GM18526 (cell line): ENCODE data around the gene ROS1.

Experiments
- POLR2A ChIP-seq: IDR thresholded peaks from 3 replicates; pipeline ENCODE4 v1.6.1; 2011; ENCODE audit not compliant: insufficient read length; ENCODE audit errors: extremely low read depth

The ROS1 gene

DNA sequence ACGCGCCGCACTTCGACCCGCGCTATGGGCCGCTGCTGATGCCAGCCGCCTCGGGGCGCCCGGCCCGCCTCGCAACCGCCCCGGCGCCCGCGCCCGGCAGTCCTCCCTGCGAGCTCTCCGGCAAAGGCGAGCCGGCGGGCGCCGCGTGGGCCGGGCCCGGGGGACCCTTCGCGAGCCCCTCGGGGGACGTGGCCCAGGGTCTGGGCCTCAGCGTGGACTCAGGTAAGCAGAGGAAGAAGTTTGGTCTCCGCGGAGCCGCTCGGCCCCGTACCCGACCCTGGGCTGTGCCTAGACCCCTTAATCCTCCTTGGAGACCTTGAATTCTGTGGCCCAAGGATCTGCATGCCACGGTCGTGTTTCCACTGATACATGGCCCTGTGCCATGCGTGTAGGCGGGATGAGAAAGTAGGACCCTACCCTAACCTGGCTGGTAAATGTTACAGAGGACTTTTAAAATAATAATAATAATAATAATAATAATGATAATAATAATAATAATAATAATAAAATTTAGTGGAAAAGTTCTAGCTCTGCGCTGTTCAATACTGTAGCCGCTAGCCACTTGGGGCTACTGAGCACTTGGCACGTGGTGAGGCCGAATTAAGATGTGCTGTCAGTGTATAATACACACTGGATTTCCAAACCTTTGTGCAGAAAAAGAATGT lies 154.8 kb downstream of the ROS1 start:
- TF ChIP-seq POLR2A, result no peak

DNA sequence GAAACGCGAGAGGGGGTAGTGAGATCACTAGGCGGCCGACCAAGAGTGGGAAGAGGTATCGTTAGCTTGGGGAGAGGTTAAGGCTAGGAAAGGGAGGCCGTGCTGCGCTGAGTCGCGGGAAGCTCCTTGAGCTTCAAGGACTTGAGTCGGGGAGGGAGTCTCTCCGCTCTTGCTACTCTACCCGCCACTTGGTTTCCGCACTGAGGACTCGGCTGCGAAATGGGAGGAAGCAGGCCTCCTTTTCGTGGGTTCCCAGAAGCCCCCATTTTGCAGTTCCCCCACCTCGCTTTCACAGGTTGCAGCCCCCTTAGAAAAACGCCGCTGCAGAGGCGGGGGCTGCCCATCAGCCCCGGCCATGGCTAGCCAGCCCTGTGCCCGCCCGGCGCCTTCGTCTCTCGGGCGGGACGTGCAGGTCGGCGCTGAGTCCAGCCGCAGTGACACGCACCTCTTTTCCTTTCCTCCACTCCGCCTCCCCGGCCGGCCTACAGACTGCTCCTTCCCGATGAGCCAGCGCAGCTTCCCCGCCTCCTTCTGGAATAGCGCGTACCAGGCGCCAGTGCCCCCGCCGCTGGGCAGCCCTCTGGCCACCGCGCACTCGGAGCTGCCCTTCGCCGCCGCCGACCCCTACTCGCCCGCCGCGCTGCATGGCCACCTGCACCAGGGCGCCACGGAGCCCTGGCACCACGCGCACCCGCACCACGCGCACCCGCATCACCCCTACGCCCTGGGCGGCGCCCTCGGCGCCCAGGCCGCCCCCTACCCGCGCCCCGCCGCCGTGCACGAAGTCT lies 155.5 kb downstream of the ROS1 start:
- TF ChIP-seq POLR2A, result no peak

DNA sequence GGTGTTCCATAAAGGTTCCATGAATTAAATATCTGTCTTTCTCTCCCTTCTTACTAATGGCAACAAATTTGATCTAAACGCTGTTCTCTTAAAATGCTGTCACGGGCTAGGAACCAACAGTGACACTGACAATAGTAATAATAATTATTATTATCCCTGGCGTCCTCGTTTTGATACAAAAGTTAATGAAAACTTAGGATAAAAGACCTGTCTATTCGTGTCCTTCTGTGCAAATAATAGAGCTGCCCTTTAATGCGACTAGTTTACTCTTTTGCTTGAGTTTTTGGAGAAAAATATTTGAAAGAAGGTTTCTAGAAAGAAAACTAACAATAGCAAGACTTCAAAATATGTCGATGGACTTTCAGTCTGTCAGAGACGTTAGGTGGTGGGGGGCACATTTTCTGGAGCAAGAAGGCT lies 156.1 kb downstream of the ROS1 start:
- TF ChIP-seq POLR2A, result no peak

DNA sequence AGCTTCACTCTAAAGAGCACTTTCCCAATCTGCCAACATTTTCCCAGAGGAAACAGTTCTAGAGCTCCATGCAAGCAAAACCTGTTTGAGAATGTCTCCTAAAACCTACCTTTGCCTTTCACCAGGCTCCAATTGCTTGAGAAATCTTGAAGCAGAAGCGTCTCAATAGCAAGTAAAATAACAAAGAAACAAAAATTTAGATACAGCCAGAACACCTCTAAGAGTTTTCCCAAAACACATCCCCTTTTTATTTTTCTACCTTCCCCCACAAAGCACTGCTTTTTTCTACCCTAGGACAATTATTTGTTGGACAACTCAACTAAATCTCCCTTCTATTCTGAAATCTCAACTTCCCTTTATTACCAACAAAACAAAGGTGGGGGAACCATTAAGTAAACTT lies 156.8 kb downstream of the ROS1 start:
- TF ChIP-seq POLR2A, result no peak

DNA sequence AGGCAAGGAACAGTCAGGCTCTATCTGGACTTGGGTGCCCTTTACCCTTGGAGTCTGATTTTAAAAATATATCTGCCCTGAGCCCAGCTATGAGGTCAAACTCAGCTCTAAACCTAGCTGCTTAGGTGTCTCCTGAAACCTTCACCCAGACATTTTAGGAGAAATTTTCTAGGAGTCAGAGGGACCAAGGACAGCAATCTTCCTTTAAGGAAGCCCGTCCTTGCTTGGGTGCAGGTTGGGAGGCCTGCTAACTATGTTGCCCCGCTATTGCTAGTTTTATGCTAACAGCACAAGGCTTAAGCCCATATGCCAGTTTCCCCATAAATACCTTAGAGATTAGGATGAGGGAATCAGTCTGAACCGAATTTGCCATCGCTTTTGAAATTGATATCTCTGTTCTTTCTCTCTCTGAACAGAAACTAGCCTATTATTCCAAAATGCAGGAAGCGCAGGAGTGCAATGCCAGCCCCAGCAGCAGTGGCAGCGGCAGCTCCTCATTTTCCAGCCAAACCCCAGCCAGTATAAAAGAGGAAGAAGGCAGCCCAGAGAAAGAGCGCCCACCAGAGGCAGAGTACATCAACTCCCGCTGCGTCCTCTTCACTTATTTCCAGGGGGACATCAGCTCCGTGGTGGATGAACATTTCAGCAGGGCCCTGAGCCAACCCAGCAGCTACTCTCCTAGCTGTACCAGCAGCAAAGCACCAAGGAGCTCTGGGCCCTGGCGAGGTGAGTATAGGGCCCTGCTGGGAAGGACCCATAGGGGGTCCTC lies 157.8 kb downstream of the ROS1 start:
- TF ChIP-seq POLR2A, result no peak

DNA sequence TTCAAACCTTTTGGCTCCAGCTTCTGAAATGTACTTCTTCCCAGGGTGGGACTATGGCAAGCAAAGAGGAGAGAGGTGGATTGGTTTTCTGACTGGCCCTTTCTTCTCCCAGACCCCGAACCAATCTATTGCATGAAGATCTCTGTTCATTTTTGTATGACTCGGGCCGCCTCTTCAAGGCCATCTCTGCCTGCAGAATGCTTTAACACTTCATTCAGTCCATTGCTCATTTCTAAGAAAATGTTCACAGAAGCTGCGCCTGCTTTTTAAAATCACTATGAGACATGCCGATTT lies 158.7 kb downstream of the ROS1 start:
- TF ChIP-seq POLR2A, result no peak

DNA sequence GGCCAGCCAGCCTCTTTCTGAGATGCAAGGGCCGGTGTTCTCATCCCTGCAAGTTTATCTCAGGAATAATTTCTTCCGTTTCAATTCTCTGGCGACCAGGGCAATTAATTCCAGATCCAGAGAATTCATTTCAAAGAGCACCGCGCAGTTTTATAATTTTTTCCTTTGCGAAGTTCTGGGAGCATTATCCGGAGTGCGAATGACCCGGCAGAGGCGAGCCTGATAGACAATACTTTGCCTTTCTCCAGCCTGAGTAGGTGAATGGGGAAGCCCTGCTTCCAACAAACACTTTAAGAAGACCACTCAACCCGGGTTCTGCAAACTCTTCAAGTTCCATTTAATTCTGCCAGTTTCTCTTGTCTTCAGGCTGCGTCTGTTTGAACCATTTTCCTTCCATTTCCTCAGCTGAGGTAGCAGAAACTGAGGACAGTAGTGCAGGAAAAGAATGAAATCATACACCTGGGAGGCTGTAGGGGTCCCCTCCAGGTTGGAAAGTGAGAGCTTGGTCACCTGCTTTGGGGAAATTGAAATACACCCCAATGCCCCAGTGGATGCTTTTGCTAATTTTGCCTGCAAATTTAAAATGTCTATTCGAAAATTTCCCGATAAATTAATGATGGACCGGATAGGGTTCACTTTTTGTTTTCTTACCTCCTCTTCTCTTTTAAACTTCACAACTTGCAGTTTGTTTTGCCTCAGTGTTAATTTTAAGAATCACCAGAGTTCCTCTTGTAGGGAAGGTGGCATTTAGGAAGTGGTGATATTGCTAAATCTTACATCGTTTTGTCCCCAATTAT lies 159.3 kb downstream of the ROS1 start:
- TF ChIP-seq POLR2A, result no peak

DNA sequence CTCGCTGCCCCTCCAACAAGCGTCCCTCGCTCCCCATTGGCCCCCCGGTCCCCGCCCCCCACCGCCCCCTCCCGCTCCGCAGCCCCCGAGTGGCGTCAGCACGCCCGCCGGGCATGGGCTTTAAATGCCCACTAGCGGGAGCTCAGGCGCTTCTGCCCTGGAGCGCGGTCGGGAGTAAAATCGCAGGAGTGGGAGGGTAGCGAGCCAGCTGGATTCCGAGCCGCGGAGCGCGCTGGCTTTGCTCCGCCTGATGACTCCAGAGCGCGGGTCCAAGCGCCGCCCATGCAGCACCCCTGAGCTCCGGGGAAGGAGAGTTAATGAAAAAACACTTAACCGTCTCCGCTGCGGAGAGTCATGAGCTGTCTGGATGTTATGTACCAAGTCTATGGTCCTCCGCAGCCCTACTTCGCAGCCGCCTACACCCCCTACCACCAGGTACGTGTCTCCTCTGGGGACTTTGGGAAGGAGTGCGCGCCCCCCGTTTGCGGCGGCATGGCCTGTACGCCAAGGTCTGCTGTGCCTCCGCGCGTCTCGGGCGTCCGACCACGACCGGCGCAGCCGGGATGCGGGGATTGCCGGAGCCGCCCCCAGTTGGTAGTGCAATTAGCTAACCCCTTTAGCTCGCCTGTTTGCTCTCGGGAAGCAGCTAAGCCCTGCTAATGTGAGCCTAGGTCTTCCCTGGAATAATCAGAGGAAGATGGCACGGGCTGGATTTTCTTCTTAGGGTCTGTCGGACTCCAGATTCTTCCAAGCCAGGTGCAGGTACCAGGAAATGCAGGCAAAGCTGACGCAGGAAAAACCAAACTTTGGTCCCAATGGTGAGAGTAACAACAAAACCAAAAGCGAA lies 160.1 kb downstream of the ROS1 start, which contains the start of gene VGLL2:
Gene VGLL2 (plus strand): TSS at position 149 of the 847 bp plus-strand sequence. CDS start 206 bp downstream, at position 355.
- no peak for TF ChIP-seq POLR2A

DNA sequence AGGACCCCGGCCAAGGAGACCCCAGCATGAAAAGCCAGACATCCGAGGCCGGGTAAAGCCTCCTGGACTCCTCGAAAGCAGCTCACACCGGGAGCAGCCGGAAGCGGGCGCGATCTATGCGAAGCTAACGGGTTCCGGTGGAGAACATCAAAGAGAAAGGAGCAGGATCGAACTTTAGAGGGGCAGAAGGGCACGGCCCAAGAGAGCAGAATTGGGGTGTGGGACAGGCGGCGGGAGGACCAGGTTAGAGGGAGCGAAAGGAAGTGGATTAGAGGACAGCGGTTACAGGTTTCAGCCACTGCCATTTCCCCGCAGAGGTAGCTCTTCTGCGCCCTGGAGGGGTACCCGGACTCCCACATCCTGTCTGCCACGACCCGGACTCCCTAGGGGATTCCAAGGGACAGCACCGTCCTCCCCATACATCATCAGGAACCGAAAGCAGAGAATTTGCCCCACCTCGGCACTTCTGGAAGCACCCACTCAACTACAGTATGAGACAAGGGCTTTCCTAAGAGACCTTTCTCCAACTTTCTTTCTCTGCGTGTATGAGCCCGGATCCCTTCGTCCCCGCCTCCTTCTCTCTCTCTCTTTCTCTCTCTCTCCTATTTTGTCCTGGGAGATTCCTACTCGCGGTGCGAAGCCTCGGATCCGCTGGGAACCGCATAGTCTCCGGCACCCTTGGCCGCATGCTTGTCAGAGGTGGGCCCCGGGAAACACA lies 160.9 kb downstream of the ROS1 start:
- no peak for TF ChIP-seq POLR2A

DNA sequence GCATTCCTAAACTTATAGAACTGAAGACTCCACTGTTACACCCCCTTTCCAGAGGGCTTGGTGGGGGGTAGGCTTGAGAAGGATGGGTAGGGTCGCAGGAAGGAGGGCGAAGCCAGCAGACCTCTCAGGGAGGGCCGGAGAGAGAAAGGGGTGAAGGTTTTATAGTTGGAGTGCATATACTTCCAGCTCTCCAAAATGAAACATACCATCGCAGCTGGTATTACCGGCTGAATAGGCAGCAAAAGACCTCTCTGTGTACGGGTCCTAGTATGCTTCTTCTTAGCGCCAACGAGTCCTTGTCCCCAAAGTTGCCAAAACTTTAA lies 161.4 kb downstream of the ROS1 start:
- TF ChIP-seq POLR2A, result no peak

DNA sequence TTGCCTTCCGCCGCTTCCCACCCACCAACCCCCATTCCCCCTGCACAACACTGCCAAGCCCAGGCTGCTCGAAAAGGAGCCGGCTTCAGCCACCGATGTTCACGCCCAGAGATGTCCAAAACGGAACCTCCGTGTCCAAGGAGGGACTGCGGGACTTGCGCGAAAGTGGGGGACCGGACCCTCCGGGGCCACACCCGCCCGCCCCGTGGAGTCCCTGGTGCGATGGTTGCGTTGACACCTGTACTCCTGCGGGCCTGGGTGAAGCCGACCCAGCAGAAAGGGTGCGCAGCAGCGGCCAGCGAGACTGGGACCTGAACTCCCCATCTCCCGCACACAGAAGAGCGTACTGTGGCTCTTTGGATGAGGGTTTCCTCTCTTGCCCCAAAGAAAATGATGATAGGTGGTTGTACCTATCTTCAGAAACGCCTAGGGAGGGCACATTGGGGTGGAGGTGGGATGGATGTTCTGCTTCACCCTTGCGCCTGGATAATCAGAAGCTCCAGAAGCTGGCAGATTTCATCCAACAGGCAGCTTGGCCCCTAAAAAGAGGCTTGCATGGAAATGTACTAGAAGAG lies 162.3 kb downstream of the ROS1 start:
- TF ChIP-seq POLR2A, result no peak

DNA sequence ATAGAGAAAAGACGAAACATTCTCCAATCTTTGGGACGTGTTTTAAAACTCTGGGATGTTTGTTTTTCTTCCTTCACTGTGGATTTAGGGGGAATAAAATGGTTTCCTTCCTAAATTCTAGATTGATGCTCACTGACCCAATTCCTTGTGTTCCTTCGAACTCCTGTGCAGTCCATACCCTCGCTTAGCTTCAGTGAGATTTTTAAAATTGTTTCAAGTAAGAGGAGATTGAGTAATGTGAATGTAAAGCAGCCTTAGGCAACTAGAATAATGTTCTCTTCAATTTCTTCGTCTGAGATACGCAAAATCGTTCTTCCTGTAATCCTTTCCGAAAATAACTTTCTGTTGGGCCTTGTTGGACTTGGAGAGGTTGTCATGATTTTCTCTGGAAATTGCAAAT lies 162.9 kb downstream of the ROS1 start:
- TF ChIP-seq POLR2A, result no peak

DNA sequence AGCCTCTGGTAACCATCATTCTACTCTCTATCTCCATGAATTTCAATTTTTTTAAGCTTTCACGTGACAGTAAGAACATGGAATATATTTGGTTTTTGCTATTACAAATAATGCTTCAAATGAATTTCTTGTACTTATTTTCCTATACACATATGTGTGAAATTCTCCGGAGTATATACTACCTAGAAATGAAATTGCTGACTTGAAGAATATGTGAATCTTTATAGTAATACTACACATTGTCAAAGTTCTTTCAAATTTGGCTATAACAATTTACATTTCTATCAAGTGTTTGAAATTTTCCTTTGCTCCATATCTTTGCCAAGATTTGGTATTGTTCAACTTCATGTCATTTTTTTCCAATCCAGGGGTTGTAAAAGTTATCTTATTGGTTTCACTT lies 172.0 kb downstream of the ROS1 start:
- no peak for TF ChIP-seq POLR2A
